DOHH2 (cell line): ENCODE measurements around the gene CILP.

ENCODE experiments used
- CTCF ChIP-seq: fragments of 200-600 bp; sonication (generic); IDR thresholded peaks from one replicate; pipeline ENCODE4 v1.5.1; 2014; ENCODE audit warnings: antibody characterized with exemption, mild to moderate bottlenecking, low read depth, low read length; ENCODE audit not compliant: poor library complexity, severe bottlenecking
- EZH2phosphoT487 ChIP-seq: fragments of 200-600 bp; sonication (generic); IDR thresholded peaks from 2 replicates; pipeline ENCODE4 v1.6.1; 2017; ENCODE audit warnings: borderline replicate concordance, mild to moderate bottlenecking, antibody characterized with exemption, low read length, moderate library complexity, mixed read lengths

GRCh38 chr15:65156692-65157091, 54.6 kb downstream of the CILP start:
- TF ChIP-seq CTCF (no peak), EZH2phosphoT487 (no peak)
